Activated CD4-positive, alpha-beta T cell treated with anti-CD3 and anti-CD28 coated beads, Interleukin-2, amount 10 ng/mL, durations not matched to agents 7 days and 5 days (primary cell): ENCODE measurements around the gene PLEKHB1. TPM values are rescaled to one million over a fixed set of nuclear protein-coding genes. Genes with fewer than 3 reads are reported as not detected.

ENCODE experiments used
- CTCF ChIA-PET: fragments of 350-600 bp; sonication (Branson Sonifier 250); formaldehyde crosslinking; loops from one replicate; lab custom pipeline; 2021; ENCODE audit warnings: antibody characterized with exemption; lab: Charles Lee
- POLR2A ChIA-PET: fragments of 350-600 bp; sonication (Branson Sonifier 250); formaldehyde crosslinking; loops from one replicate; lab custom pipeline; 2021; ENCODE audit warnings: antibody characterized with exemption; lab: Charles Lee
- DNase-seq: peaks from one replicate; pipeline ENCODE4 v3.0.0-alpha.2; 2020
- H3K27ac Mint-ChIP-seq: one replicate; pipeline ENCODE4 v1.8.0; 2021; ENCODE audit warnings: mild to moderate bottlenecking, moderate library complexity, mixed read lengths
- H3K27me3 Mint-ChIP-seq: one replicate; pipeline ENCODE4 v1.8.0; 2021; ENCODE audit warnings: mixed read lengths
- H3K36me3 Mint-ChIP-seq: one replicate; pipeline ENCODE4 v1.8.0; 2021; ENCODE audit warnings: low read depth, mixed read lengths
- H3K4me1 Mint-ChIP-seq: one replicate; pipeline ENCODE4 v1.8.0; 2021; ENCODE audit warnings: mixed read lengths
- H3K4me3 Mint-ChIP-seq: one replicate; pipeline ENCODE4 v1.8.0; 2021; ENCODE audit warnings: mild to moderate bottlenecking, moderate library complexity, mixed read lengths
- H3K9me3 Mint-ChIP-seq: one replicate; pipeline ENCODE4 v1.8.0; 2021; ENCODE audit warnings: mixed read lengths
- total RNA-seq, 2 experiments: library from RNA; stranded (reverse); gene quantifications; one replicate each; pipeline ENCODE4 v1.2.3, GENCODE V29; 2021

PLEKHB1 gene
- total RNA-seq, 2 experiments from 2014 or later, result 12.6 to 13.6 TPM

GRCh38 chr11:73650400-73650799, 4.0 kb downstream of the PLEKHB1 start:
- H3K27me3 Mint-ChIP-seq, result no peaks in the 10 kb centered on the region
- CTCF ChIA-PET, result interaction anchor here (3.8 kb wide), 1 partner anchor 11 kb away, joined by 26 read pairs; no protein-coding TSS in a partner anchor

GRCh38 chr11:73651252-73651651, 4.9 kb downstream of the PLEKHB1 start:
- Mint-ChIP-seq H3K27me3 (no peaks in the 10 kb centered on the region), H3K4me3 (no peak overlapping the region), H3K36me3 (no peaks in the 10 kb centered on the region), H3K9me3 (no peaks in the 10 kb centered on the region), H3K4me1 (peaks cover 20% of the 10 kb centered on the region), H3K27ac (no peak overlapping the region)
- ChIA-PET POLR2A (no interaction called here), CTCF (no interaction called here)
- no peak for DNase-seq

More at GRCh38 chr11:73650400-73650799, 4.0 kb downstream of the PLEKHB1 start:
- POLR2A ChIA-PET, result no interaction called here
- peaks cover 20% of the 10 kb centered on the region for H3K4me1 Mint-ChIP-seq
- H3K36me3 Mint-ChIP-seq, result no peaks in the 10 kb centered on the region
- no peak overlapping the region for H3K4me3 Mint-ChIP-seq
- no peaks in the 10 kb centered on the region for H3K9me3 Mint-ChIP-seq
- DNase-seq, result no peak
- H3K27ac Mint-ChIP-seq, result no peak overlapping the region

GRCh38 chr11:73651661-73652045, 5.3 kb downstream of the PLEKHB1 start:
- H3K27ac Mint-ChIP-seq, result no peak overlapping the region
- no peak overlapping the region for H3K4me3 Mint-ChIP-seq
- DNase-seq, result no peak
- H3K9me3 Mint-ChIP-seq, result no peaks in the 10 kb centered on the region
- POLR2A ChIA-PET, result no interaction called here
- CTCF ChIA-PET, result no interaction called here
- H3K4me1 Mint-ChIP-seq, result peaks cover 18% of the 10 kb centered on the region
- H3K27me3 Mint-ChIP-seq, result no peaks in the 10 kb centered on the region
- no peaks in the 10 kb centered on the region for H3K36me3 Mint-ChIP-seq

DNA sequence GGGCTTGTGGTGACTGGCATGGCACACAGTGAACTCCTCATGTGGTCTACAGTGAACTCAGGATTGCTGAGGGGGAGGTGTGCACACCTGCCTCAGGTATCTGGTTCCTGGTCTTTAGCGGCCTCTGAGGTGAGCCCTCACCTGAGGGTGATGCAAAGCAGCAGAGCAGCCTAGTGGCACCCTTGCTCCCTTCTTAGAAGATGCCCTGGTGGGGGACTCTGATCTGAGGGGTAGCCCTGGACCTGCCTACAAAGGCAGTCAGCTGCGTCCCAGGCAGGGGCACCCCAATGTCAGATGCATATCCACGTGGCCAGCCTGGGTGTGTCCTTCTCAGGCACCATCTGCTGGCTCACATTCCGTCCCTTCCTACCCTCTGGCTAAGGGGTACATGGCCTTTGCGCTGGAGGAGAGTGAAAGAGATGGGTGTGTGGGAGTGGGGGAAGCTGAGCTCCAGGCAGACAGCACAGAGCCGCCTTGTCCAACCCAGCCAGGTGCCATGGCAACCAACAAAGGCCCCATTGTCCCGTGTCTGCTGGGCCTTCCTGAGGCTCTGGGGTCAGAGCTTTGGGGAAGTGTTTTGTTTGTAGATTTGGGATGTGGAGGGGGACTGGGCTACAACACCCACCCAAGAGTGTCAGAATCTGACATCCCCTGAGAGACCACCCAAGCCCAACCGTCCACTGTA, 5.8 kb downstream of the PLEKHB1 start:
- peaks cover 13% of the 10 kb centered on the region for H3K4me1 Mint-ChIP-seq
- H3K27ac Mint-ChIP-seq, result no peak overlapping the region
- ChIA-PET POLR2A (no interaction called here), CTCF (no interaction called here)
- no peaks in the 10 kb centered on the region for H3K27me3 Mint-ChIP-seq
- H3K9me3 Mint-ChIP-seq, result no peaks in the 10 kb centered on the region
- no peaks in the 10 kb centered on the region for H3K36me3 Mint-ChIP-seq
- DNase-seq, result no peak
- H3K4me3 Mint-ChIP-seq, result no peak overlapping the region

DNA sequence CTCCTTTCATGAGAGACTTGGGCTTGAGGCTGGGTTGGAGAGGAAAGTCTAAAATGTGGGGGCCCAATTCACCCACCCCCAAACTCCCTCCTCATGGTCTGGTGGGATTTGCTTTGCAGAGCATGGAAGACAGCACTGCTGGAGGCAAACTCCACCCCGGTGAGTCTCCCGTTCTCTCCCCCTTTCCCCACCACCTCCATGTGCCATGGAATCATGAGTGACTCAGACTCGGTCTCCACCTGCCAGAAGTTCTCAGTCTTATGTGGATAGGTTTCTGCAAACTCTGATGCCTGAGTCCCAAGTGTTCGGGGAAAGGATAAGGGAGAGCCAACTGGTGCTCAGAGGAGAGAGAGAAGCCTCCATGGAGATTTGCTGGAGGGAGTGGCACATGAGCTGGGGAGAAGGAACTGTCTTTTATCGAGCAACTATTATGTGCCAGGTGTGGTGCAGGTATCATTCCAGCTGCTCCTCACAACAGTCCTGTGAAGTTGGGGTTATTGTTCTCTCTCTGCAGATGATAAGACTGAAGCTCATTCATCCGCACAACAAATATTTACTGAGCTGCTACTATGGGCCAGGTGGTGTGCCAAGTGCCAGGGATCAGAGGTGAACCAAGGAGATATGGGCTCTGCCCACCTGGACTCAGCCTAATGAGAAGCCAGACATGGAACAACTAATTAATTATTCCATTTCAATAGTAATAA, 6.6 kb downstream of the PLEKHB1 start:
- Mint-ChIP-seq H3K36me3 (no peaks in the 10 kb centered on the region), H3K27ac (no peak overlapping the region), H3K4me1 (peaks cover 5% of the 10 kb centered on the region), H3K9me3 (no peaks in the 10 kb centered on the region), H3K4me3 (no peak overlapping the region), H3K27me3 (no peaks in the 10 kb centered on the region)
- ChIA-PET CTCF (no interaction called here), POLR2A (no interaction called here)
- no peak for DNase-seq

DNA sequence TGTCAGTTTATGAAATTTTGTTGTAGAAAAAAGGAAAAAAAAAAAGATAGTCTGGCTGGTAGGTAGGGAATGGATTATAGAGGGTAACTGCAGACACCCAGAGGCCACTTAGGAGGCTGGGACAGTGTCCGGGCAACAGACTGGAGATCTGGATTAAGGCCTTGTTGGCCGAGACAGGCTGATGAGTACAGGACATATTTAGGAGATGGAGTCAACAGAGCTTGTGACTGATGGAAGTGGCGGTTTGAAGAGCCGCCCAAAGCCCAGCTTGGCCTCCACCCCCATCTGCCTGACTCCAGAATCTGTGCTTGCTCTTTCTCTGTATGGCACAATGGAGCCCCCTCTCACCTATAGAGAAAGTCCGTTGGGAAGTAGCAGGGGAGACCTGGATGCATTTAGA, 7.6 kb downstream of the PLEKHB1 start:
- no peak for DNase-seq
- POLR2A ChIA-PET, result no interaction called here
- H3K4me3 Mint-ChIP-seq, result no peak overlapping the region
- no peaks in the 10 kb centered on the region for H3K27me3 Mint-ChIP-seq
- H3K27ac Mint-ChIP-seq, result no peak overlapping the region
- no peaks in the 10 kb centered on the region for H3K9me3 Mint-ChIP-seq
- H3K36me3 Mint-ChIP-seq, result no peaks in the 10 kb centered on the region
- CTCF ChIA-PET, result interaction anchor here (0.8 to 1.7 kb wide), 2 partner anchors 8 to 10 kb away, joined by 3 read pairs; partner anchors contain the start of gene PLEKHB1
- H3K4me1 Mint-ChIP-seq, result no peaks in the 10 kb centered on the region

DNA sequence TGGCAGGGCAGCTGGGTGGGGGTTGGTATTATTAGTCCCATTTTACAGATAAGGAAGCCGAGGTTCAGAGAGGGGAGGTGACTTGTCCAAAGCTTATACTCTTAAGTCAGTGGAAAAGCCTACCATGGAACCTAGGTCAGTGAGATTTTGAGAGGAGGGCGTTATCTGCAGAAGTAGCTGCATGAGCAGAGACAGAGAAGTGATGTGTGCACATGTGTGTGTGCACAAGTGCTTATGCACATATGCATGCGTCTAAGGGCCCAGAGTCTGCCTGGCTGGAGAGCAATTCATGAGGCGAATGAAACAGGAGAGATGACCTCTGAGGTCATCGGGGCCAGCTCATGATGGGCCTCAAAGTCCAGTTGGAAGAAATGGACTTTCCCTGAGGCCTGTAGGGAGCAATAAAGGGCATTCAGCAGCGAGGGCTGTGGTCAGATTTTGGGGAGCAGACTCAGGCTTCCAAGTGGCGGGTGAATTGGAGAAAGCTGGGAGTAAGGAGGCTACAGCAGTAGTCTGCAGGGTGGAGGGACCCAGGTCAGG, 8.2 kb downstream of the PLEKHB1 start:
- H3K9me3 Mint-ChIP-seq, result no peaks in the 10 kb centered on the region
- ChIA-PET CTCF (interaction anchor here (0.8 to 2.1 kb wide), 4 partner anchors 9 to 303 kb away, joined by 3 to 9 read pairs (median 3); partner anchors contain the start of gene PLEKHB1), POLR2A (no interaction called here)
- H3K27ac Mint-ChIP-seq, result no peak overlapping the region
- no peaks in the 10 kb centered on the region for H3K4me1 Mint-ChIP-seq
- no peaks in the 10 kb centered on the region for H3K36me3 Mint-ChIP-seq
- no peak for DNase-seq
- no peak overlapping the region for H3K4me3 Mint-ChIP-seq
- no peaks in the 10 kb centered on the region for H3K27me3 Mint-ChIP-seq

GRCh38 chr11:73655686-73656085, 9.3 kb downstream of the PLEKHB1 start:
- Mint-ChIP-seq H3K27me3 (no peaks in the 10 kb centered on the region), H3K4me3 (no peak overlapping the region), H3K27ac (no peak overlapping the region), H3K36me3 (no peaks in the 10 kb centered on the region), H3K4me1 (peaks cover 1% of the 10 kb centered on the region), H3K9me3 (no peaks in the 10 kb centered on the region)
- DNase-seq, result no peak
- POLR2A ChIA-PET, result interaction anchor here (0.6 kb wide), 1 partner anchor 198 kb away, joined by 4 read pairs; no protein-coding TSS in a partner anchor
- CTCF ChIA-PET, result interaction anchor here (0.7 to 2.1 kb wide), 3 partner anchors 9 to 305 kb away, joined by 3 to 9 read pairs (median 3); no protein-coding TSS in a partner anchor

- Mint-ChIP-seq H3K36me3 (no peaks in the 10 kb centered on the region), H3K9me3 (no peaks in the 10 kb centered on the region), H3K27me3 (no peaks in the 10 kb centered on the region), H3K4me1 (peaks cover 6% of the 10 kb centered on the region), H3K27ac (no peak overlapping the region), H3K4me3 (no peak overlapping the region)
- DNase-seq, result no peak
- ChIA-PET POLR2A (no interaction called here), CTCF (interaction anchor here (1.1 kb wide), 1 partner anchor 32 kb away, joined by 3 read pairs; no protein-coding TSS in a partner anchor)
These were observed 10.6 kb downstream of the PLEKHB1 start for GRCh38 chr11:73656985-73657384.

DNA sequence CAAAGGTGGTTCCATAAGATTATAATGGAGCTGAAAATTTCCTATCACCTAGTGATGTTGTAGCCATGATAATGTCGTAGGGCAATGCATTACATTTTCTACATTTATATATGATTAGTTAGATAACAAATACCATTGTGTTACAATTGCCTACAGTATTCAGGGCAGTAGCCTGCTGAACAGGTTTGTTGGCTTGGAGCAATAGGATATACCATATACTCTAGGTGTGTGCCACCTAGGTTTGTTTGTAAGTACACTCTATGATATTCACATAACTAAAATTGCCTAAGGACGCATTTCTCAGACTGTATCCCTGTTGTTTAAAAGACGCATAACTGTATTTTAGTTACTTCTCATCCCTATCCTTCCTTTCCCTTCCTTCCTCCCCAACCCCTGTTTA, 13.6 kb downstream of the PLEKHB1 start:
- H3K36me3 Mint-ChIP-seq, result no peaks in the 10 kb centered on the region
- peaks cover 12% of the 10 kb centered on the region for H3K4me1 Mint-ChIP-seq
- no peak overlapping the region for H3K27ac Mint-ChIP-seq
- CTCF ChIA-PET, result interaction anchor here (0.8 to 4.5 kb wide), 11 partner anchors 10 to 376 kb away, joined by 3 to 39 read pairs (median 6); no protein-coding TSS in a partner anchor
- no peak for DNase-seq
- H3K27me3 Mint-ChIP-seq, result no peaks in the 10 kb centered on the region
- POLR2A ChIA-PET, result interaction anchor here (0.6 kb wide), 1 partner anchor 237 kb away, joined by 4 read pairs; no protein-coding TSS in a partner anchor
- H3K9me3 Mint-ChIP-seq, result no peaks in the 10 kb centered on the region
- no peak overlapping the region for H3K4me3 Mint-ChIP-seq

- ChIA-PET CTCF (interaction anchor here (0.8 to 4.5 kb wide), 18 partner anchors 10 to 377 kb away, joined by 3 to 39 read pairs (median 4); no protein-coding TSS in a partner anchor), POLR2A (no interaction called here)
- H3K9me3 Mint-ChIP-seq, result no peaks in the 10 kb centered on the region
- no peaks in the 10 kb centered on the region for H3K27me3 Mint-ChIP-seq
- no peak for DNase-seq
- H3K27ac Mint-ChIP-seq, result no peak overlapping the region
- peaks cover 12% of the 10 kb centered on the region for H3K4me1 Mint-ChIP-seq
- no peaks in the 10 kb centered on the region for H3K36me3 Mint-ChIP-seq
- peak overlapping the region; percentile 53 for H3K4me3 Mint-ChIP-seq
These were observed 14.2 kb downstream of the PLEKHB1 start for GRCh38 chr11:73660497-73661034.

DNA sequence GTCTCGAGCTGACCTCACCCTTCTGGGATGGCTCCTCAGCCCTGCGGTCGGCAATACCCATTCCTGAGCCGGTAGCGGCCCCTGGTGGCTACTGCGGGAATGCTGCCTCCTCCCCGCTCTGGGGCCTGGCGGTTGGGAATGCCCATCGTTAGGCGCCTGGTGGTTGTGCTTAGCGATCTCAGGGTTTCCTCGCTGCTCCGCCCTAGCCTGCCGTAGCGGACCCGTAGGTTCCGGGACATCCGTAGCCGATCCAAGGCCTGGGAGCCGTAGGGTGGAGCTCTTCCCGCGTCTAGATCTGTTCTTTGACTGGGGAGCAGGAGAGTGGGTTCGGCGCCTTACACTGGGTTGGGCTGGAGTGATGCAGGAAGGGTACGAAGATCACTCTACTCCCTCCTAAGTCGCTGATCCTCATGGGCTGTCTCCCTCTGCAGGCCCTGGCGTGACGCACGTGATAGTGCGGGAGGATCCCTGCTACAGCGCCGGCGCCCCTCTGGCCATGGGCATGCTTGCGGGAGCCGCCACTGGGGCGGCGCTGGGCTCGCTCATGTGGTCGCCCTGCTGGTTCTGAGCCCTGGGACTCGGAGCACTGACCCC, 14.8 kb downstream of the PLEKHB1 start:
- CTCF ChIA-PET, result interaction anchor here (0.8 to 4.5 kb wide), 20 partner anchors 10 to 377 kb away, joined by 3 to 39 read pairs (median 4); partner anchors contain the start of gene FAM168A
- Mint-ChIP-seq H3K27me3 (no peaks in the 10 kb centered on the region), H3K4me3 (peak overlapping the region; percentile 53), H3K36me3 (no peaks in the 10 kb centered on the region), H3K9me3 (no peaks in the 10 kb centered on the region), H3K27ac (no peak overlapping the region), H3K4me1 (peaks cover 12% of the 10 kb centered on the region)
- POLR2A ChIA-PET, result no interaction called here
- peak; percentile 84 for DNase-seq
